VCaP (cell line): Measurements from ENCODE around the gene GNAI1.
"Not testable (repeated sequence)": the region's sequence is repeated elsewhere in the genome, so short reads cannot be mapped to it uniquely, and the experiment has no call there.

ENCODE experiments used
- H3K27ac ChIP-seq: fragments of 450-650 bp; 2 replicates; pipeline ENCODE4 v1.5.1; 2017
- TF ChIP-seq, protein P1 (sequence below): fragments of 450-650 bp; conservative IDR thresholded peaks from 2 replicates; pipeline ENCODE4 v1.5.1; 2017; ENCODE audit warnings: mild to moderate bottlenecking, moderate library complexity

GNAI1 gene

DNA sequence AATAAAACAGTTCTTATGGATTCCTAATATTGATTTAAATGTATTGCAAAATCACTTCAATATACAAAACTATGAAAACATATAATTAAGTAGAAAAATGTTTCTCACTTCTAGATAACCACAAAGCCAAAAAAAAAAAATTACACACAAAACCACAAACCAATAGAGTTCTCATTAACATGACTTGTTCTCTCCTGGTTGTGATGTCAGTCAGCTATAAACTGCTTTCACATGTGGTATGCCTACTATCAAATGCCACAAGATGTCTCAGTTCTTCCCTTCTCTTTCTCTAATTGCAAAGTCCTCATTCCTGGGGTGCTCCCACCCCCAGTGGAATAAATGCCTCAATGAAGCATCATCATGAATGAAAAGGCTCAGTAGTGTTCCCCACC lies 16.6 kb downstream of the GNAI1 start:
- no peak overlapping the region for H3K27ac ChIP-seq
- TF ChIP-seq, protein P1, sequence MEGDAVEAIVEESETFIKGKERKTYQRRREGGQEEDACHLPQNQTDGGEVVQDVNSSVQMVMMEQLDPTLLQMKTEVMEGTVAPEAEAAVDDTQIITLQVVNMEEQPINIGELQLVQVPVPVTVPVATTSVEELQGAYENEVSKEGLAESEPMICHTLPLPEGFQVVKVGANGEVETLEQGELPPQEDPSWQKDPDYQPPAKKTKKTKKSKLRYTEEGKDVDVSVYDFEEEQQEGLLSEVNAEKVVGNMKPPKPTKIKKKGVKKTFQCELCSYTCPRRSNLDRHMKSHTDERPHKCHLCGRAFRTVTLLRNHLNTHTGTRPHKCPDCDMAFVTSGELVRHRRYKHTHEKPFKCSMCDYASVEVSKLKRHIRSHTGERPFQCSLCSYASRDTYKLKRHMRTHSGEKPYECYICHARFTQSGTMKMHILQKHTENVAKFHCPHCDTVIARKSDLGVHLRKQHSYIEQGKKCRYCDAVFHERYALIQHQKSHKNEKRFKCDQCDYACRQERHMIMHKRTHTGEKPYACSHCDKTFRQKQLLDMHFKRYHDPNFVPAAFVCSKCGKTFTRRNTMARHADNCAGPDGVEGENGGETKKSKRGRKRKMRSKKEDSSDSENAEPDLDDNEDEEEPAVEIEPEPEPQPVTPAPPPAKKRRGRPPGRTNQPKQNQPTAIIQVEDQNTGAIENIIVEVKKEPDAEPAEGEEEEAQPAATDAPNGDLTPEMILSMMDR: no peak

DNA sequence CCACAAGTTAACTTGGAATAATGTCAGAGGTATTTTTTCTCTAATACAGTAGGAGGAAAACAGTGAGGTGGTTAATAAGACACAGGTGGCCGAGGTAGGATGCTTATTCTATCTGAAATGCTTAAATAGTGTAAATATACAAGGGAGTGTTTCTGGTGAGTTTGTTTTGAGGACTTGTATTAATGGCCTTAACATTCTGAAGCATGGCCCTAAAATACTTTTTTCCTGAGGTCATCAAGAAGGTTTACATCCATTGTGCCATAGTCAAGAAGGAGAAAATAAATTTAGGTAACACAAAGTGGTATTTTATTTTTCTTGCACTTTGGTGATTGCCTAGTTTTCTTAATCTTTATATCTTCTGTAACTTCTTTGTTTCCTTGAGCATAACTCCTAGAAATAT lies 18.8 kb downstream of the GNAI1 start:
- TF ChIP-seq, protein P1: no peak
- no peak overlapping the region for H3K27ac ChIP-seq

DNA sequence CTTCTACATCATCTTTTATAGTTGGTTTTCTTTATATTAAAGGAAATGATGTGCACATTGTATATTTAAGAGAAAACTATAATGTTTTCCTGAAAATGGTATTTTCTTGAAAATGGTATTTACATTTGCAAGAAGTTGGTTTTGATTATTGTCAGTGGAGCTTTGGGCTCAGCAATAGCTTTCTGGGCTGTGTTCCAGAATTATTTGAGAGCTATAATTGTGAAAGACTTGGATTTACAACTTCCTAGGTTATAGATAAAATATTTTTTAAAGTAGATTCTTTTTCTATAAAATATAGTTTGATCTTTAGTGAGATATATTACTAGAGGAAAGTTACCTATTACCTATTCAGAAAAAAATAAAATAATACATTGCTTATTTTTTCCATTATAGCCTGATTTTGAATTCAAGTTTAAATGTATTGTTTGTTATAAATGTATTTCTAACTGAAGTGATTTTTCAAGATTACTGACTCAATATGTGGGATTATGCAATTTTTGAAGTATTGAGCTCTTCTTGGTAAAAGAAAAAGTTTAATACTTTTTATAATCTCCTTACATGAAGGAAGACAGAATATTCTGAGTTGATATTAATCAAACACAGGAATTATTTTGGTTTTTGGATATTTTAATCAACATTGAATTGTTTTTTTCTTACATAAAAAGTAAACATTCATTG lies 20.2 kb downstream of the GNAI1 start:
- no peak overlapping the region for H3K27ac ChIP-seq

DNA sequence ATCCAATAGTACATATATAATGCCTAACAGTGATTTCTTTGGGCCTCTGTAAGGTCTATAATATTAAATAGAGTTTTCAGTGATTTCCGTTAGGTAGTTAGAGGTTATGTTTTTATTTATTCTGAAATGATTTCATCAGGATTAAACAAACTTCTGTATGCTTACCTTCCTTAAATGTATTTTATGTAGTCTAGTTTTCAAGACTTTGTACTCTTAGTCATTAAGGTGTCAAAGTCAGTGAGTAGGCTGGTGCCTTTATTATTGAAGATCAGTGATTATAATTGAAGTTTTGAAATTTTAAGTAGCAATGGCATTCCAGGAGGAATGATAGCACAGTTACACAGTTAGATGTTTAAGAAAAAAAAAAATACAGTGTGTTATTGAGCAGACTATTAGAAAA lies 20.7 kb downstream of the GNAI1 start:
- H3K27ac ChIP-seq: no peak overlapping the region
- TF ChIP-seq, protein P1: no peak

More for the DNA sequence above, 20.2 kb downstream of the GNAI1 start:
- TF ChIP-seq, protein P1: no peak

DNA sequence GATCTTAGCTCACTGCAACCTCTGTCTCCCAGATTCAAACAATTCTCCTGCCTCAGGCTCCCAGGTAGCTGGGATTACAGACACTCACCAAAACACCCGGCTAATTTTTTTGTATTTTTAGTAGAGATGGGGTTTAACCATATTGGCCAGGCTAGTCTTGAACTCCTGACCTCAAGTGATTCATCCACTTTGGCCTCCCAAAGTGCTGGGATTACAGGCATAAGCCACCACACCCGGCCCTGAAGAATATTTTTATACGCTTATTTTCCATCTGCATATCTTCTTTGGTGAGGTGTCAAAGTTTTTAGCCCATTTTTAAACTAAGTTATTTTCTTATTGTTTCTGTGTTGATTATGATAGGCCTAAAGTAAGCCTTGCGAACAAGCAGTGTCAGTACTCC lies 23.1 kb downstream of the GNAI1 start:
- H3K27ac ChIP-seq: not testable (repeated sequence)

DNA sequence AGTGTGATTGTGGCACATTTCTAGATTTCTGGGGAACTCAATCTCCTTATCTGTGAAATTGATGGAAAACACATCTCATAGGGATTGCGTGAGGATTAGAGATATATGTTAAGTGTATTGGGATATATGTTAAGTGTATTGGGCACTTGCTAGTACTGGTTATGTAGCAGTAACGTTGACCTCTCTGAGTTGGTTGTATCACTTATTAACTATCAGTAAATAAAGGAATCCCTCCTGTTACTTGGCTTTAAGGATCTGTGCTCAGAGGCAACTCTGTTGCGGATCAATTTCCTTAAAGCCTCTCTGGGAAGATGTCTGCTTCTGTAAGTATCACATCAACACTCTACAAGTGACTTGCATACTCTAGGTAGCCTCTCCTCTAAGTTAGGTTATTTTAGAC lies 25.2 kb downstream of the GNAI1 start:
- TF ChIP-seq, protein P1: no peak
- no peak overlapping the region for H3K27ac ChIP-seq

DNA sequence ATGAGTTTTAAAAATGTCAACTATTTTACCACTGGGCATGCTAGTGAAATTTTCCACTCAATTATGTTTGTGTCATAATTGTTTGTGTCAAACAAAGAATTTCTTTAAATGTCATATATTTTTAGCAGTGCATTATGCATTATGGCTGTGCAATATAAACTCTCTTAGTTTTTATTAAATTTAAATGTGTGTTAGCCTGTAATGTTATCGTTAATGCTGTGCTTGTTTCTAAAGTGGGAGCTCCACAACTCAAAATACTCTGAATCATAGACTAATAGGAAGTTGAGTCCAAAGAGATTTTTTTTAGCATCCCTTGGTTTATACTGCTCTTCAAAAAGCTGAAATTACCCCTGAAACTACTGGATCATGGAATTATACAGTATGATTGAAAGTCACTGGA lies 26.8 kb downstream of the GNAI1 start:
- TF ChIP-seq, protein P1: no peak
- H3K27ac ChIP-seq: peak overlapping the region; percentile 39

DNA sequence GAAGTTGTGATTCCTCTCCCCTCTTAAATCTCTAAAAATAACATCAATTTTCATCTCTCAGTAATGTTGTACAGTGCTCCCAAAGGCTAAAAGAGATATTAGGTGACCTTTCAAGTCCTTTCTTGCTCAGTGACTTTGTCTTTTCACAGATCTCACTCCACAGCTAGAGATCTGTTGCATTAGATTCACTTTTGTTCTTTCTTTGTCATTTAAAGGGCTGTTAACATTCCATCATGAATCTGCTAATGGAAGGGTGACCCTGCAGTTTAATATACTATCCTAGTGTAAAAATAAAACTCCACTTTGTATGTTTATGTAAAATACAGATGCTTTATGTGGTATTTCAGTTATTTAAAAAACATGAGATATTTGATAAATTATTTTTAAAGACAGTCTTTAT lies 30.5 kb downstream of the GNAI1 start:
- no peak overlapping the region for H3K27ac ChIP-seq
- TF ChIP-seq, protein P1: no peak
